GM20431 (cell line): ENCODE measurements around the gene PTCD1.

Experiments used
- in situ Hi-C: fragments of 300-500 bp; cut with MseI, MboI; formaldehyde crosslinking; loops from one replicate; pipeline ENCODE4 v1.15.0; 2020; ENCODE audit warnings: low sequenced_read_pairs; ENCODE audit not compliant: unreplicated experiment

The PTCD1 gene

GRCh38 chr7:99409806-99410205 lies 28.8 kb downstream of the PTCD1 start:
- in situ Hi-C loops: no loop called here

- in situ Hi-C loops: no loop called here
Measured at GRCh38 chr7:99409192-99409572, 29.4 kb downstream of the PTCD1 start.

GRCh38 chr7:99408379-99409191 lies 30.0 kb downstream of the PTCD1 start, which contains the start of the genes BUD31 and PDAP1:
Gene BUD31, plus strand, starts transcription at chr7:99408969. Its CDS starts 2,124 bp downstream, at chr7:99411093.
Gene PDAP1, minus strand, starts transcription at chr7:99408597. Its CDS starts 49 bp downstream, at chr7:99408548.
- in situ Hi-C loops: no loop called here

- in situ Hi-C loops: no loop called here
Measured at GRCh38 chr7:99407872-99408378, 30.7 kb downstream of the PTCD1 start.

GRCh38 chr7:99406557-99406956 lies 32.0 kb downstream of the PTCD1 start:
- in situ Hi-C loops: no loop called here

GRCh38 chr7:99404977-99405320 lies 33.6 kb downstream of the PTCD1 start:
- in situ Hi-C loops: no loop called here

GRCh38 chr7:99404235-99404976 lies 34.2 kb downstream of the PTCD1 start:
- in situ Hi-C loops: no loop called here

GRCh38 chr7:99403764-99404163 lies 34.8 kb downstream of the PTCD1 start:
- in situ Hi-C loops: no loop called here

- in situ Hi-C loops: no loop called here
Measured at GRCh38 chr7:99402854-99403253, 35.7 kb downstream of the PTCD1 start.

- in situ Hi-C loops: no loop called here
Measured at GRCh38 chr7:99399597-99399996, 39.0 kb downstream of the PTCD1 start.

GRCh38 chr7:99398891-99399445 lies 39.6 kb downstream of the PTCD1 start:
- in situ Hi-C loops: no loop called here

- in situ Hi-C loops: no loop called here
Measured at GRCh38 chr7:99397297-99397983, 41.2 kb downstream of the PTCD1 start.

- in situ Hi-C loops: no loop called here
Measured at GRCh38 chr7:99396418-99397296, 41.9 kb downstream of the PTCD1 start.

- in situ Hi-C loops: no loop called here
Measured at GRCh38 chr7:99395616-99396327, 42.8 kb downstream of the PTCD1 start.

- in situ Hi-C loops: no loop called here
Measured at GRCh38 chr7:99394188-99394502, 44.5 kb downstream of the PTCD1 start.

GRCh38 chr7:99393355-99394187 lies 45.0 kb downstream of the PTCD1 start:
- in situ Hi-C loops: no loop called here

GRCh38 chr7:99392659-99393354 lies 45.8 kb downstream of the PTCD1 start:
- in situ Hi-C loops: no loop called here
